Neutrophil (primary cell): Measurements from ENCODE around the gene SLC16A8.

Source experiments
- H3K27ac ChIP-seq: fragments of 200-600 bp; sonication (generic); 2 replicates; pipeline ENCODE4 v1.5.1; 2016; ENCODE audit warnings: mild to moderate bottlenecking, moderate library complexity
- H3K27me3 ChIP-seq: fragments of 200-600 bp; sonication (generic); 2 replicates; pipeline ENCODE4 v1.6.0; 2016; ENCODE audit warnings: mild to moderate bottlenecking
- H3K36me3 ChIP-seq: fragments of 200-600 bp; sonication (generic); 2 replicates; pipeline ENCODE4 v1.5.1; 2017
- H3K4me1 ChIP-seq, 2 experiments: fragments of 200-600 bp in 1 of 2; sonication (generic) in 1 of 2; 1 replicate in 1 of 2; 2 replicates in 1 of 2; pipeline versions ENCODE4 v1.5.1 to v1.6.1; 2013 to 2016; ENCODE audit warnings: low read depth in 1 of 2, low read length in 1 of 2, mild to moderate bottlenecking in 1 of 2, moderate library complexity in 1 of 2; ENCODE audit not compliant: control insufficient read depth in 1 of 2, insufficient read depth in 1 of 2
- H3K4me3 ChIP-seq, 2 experiments: fragments of 200-600 bp in 1 of 2; sonication (generic) in 1 of 2; 1 replicate in 1 of 2; 2 replicates in 1 of 2; pipeline ENCODE4 v1.5.1; 2013 to 2016; ENCODE audit warnings: low read depth in 1 of 2, low read length in 1 of 2, mild to moderate bottlenecking in 1 of 2, moderate library complexity in 1 of 2
- H3K9me3 ChIP-seq: fragments of 200-600 bp; sonication (generic); 2 replicates; pipeline ENCODE4 v1.5.1; 2016
- CTCF ChIP-seq: fragments of 200-600 bp; sonication (generic); IDR thresholded peaks from 2 replicates; pipeline ENCODE4 v1.5.1; 2016; ENCODE audit warnings: antibody characterized with exemption

The SLC16A8 gene

GRCh38 chr22:38073150-38074130 is 10.5 kb downstream of the SLC16A8 start:
- Histone ChIP-seq H3K4me3 (no peak overlapping the region), H3K36me3 (peaks cover 81% of the 10 kb centered on the region), H3K4me1 (no peaks in the 10 kb centered on the region), H3K27ac (no peak overlapping the region), H3K9me3 (no peaks in the 10 kb centered on the region), H3K27me3 (no peaks in the 10 kb centered on the region)
- no peak for TF ChIP-seq CTCF

DNA sequence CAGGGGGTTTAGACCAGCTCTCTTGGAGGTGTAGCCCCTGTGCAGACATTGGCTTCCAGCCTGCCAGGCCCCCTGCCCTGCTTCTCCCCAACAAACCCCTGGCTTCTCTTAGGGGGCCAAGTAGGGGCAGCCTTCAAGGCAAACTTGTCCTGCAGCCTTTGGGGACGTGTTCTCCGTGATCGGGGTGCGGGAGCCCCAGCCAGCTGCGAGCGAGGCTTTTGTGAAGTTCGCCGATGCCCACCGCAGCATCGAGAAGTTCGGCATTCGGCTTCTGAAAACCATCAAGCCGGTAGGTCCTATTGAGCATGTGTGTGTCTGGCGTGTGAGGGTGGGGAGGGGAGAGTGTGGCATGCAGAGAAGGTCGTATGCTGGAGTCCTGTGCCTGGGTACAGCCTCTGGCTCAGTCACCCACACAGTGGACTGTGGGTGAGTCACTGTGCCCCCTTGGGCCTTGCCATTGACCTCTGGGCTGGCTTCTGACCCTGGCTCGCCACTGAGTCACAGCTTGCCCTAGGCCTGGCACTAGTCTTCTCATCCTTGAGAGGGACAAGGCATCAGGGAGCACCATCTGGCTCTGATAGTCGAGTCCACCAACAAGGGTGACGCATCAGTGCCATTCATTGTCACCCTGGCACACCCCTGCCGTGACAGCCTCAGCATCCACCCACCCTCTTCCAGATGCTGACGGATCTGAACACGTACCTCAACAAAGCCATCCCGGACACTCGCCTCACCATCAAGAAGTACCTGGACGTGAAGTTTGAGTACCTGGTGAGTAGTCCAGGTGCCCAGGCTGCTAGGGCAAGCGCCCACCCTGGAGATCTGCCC is 11.4 kb downstream of the SLC16A8 start:
- Histone ChIP-seq H3K36me3 (peaks cover 90% of the 10 kb centered on the region), H3K4me3 (no peak overlapping the region), H3K9me3 (no peaks in the 10 kb centered on the region), H3K27me3 (no peaks in the 10 kb centered on the region), H3K4me1 (no peaks in the 10 kb centered on the region), H3K27ac (no peak overlapping the region)
- TF ChIP-seq CTCF = no peak

DNA sequence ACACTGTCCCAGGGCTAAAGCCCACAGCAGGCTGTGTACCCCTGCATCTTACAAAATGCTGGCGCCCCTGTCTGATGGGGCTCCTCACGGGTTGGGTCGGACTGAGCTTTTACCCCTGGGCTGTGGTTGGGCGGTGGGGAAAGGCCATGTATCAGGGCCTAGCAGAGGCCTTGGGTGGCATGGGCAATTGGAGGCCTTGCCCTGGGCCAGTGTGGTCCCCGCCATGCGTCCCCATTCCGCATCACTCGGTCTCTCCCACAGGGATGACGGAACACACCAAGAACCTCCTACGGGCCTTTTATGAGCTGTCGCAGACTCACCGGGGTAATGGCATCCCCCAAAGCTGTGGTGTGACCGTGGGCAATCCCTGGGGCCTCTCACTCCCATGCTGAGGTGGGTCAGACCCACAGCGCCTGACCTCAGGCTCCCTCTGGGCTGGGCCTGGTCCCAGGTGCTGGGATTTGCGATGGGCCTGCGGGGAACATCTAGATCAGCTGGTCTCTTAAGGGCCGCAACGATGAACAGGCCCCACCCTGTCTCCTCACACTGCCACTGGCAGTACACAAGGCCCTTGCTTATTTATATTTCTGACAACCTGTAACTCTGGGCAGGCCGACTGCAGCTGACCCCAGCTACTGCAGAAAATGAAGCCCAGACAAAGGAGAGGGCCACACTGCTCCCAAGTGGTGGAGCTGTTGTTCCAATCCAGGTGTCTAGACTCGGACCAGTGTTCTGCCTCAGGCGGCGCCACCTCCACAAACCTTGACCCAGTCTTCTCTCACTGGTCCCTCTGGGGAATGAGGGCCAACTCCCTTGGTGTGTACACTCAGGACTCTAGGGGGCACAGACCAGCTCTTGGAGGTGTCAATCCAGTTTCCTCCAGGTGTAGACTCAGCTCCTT is 12.3 kb downstream of the SLC16A8 start:
- H3K27me3 ChIP-seq = no peaks in the 10 kb centered on the region
- peaks cover 97% of the 10 kb centered on the region for H3K36me3 ChIP-seq
- no peak overlapping the region for H3K4me3 ChIP-seq
- no peaks in the 10 kb centered on the region for H3K4me1 ChIP-seq
- H3K9me3 ChIP-seq = no peaks in the 10 kb centered on the region
- no peak for TF ChIP-seq CTCF
- H3K27ac ChIP-seq = no peak overlapping the region

DNA sequence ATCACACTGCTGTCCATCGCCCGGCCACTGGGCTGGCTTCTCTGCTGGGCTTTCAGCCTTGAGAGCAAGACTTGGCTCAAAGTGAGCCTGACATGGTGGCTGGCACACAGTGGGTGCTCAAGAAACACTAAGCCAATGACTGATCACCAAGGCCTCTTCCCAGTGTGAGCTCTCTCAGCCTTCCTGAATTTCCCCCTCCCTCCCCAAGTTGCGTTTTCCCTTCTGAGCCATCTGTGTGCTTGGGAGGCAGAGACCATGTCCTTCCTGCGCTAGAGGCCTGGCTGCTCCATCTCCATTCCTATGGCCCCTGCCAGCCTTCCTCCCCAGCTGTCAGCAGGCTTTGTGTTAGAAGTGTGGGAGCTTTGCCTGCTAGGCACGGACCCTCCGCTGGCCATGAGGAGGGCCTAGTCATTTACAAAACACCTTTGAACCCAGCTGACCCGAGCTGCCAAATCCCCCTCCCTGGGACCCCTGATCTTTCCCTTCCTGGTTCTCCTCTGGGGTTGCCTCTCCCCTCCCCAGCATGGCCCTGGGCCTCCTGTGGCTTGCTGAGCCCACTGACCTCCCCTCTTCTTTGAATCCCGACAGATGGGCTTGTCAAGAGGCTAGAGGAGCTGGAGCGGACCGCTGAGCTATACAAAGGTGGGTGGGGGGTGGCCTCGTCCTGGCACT is 13.6 kb downstream of the SLC16A8 start:
- TF ChIP-seq CTCF = no peak
- Histone ChIP-seq H3K27ac (no peak overlapping the region), H3K9me3 (no peaks in the 10 kb centered on the region), H3K36me3 (peaks cover 98% of the 10 kb centered on the region), H3K4me1 (no peaks in the 10 kb centered on the region), H3K4me3 (no peak overlapping the region), H3K27me3 (no peaks in the 10 kb centered on the region)
